Loucy (cell line): ENCODE data around the gene TDRD9.

Experiments
- CTCF ChIP-seq: fragments of 200-600 bp; sonication (generic); conservative IDR thresholded peaks from 2 replicates; pipeline ENCODE4 v1.5.1; 2014; ENCODE audit warnings: mild to moderate bottlenecking, antibody characterized with exemption, low read length
- EZH2phosphoT487 ChIP-seq: fragments of 200-600 bp; IDR thresholded peaks from 2 replicates; pipeline ENCODE4 v1.6.1; 2018; ENCODE audit warnings: antibody characterized with exemption, mild to moderate bottlenecking, moderate library complexity, borderline replicate concordance

DNA sequence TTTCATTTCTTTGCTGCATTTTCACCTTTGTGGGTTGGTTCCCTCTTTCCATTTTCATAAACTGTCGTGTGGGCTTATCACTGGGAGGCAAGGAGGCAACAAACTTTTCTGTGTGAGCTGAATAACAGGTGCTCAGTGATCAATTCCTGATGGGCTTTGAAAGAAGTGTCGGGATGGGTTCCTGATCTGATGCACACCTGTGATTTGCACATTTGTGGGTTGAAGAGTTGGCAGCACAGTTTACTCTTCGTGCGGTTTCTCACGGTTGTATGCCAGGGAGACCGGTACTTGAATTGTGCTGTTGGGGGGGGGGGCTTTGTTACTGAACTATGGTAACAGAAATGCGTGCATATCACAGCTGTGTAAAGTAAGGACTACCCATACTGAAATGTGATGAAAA is 141.3 kb downstream of the TDRD9 start:
- TF ChIP-seq CTCF: no peak
- no peak for TF ChIP-seq EZH2phosphoT487
